COR-L47 (cell line): Measurements from ENCODE around the gene FNTB.

Source experiments
- DNase-seq: peaks from one replicate; lab custom pipeline; 2025; lab: John Stamatoyannopoulos, UW

Gene FNTB

GRCh38 chr14:64953661-64954060 is 33.0 kb upstream of the FNTB start:
- no peak for DNase-seq

- no peak for DNase-seq
Measured at GRCh38 chr14:64954491-64955240, 32.0 kb upstream of the FNTB start.

- DNase-seq, result no peak
Measured at GRCh38 chr14:64955297-64955696, 31.4 kb upstream of the FNTB start.

DNA sequence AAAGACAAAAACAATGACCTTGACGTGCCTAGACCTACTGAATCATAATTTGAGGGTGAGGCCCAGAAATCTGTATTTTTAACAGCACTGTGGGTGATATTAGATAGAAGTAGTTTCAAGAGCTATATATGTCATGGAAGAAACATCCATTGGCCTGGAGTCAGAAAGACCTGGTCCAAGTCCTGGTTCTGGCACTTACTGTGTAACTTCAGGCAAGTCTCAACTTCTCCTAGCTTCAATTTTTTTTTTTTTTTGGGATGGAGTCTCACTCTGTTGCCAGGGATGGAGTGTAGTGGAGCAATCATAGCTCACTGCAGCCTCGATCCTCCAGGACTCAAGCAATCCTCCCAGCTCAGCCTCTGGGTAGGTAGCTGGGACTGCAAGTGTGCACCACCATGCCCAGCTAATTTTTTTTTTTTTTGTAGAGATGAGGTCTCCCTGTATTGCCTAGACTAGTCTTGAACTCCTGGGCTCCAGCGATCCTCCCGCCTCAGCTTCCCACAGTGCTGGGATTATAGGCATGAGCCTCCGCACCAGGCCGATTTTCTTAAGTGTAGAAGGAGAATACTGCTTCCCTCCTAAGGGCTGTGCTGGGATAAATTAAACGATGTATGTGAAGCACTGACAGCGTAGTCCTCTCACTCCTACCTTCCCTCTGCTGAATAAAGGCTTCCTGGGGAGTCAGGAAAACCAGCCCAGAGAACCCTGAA is 29.8 kb upstream of the FNTB start:
- no peak for DNase-seq

DNA sequence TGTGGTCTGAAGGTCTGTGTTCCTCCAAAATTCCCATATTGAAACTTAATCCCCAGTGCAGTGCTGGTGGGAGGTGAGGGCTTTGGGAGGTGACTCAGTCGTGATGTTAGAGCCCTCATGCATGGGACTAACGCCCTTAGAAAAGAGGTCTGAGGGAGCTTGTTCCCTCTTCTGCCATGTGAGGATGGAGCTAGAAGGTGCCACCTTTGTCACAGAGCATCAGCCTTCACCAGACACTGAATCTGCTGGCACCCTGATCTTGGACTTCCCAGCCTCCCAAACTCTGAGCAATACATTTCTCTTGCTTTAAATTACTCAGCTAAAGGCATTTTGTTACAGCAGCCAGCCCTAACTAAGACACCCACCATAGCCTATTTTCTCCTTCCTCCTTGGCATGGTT is 28.5 kb upstream of the FNTB start:
- no peak for DNase-seq

GRCh38 chr14:64958743-64959142 is 28.0 kb upstream of the FNTB start:
- DNase-seq, result no peak

DNA sequence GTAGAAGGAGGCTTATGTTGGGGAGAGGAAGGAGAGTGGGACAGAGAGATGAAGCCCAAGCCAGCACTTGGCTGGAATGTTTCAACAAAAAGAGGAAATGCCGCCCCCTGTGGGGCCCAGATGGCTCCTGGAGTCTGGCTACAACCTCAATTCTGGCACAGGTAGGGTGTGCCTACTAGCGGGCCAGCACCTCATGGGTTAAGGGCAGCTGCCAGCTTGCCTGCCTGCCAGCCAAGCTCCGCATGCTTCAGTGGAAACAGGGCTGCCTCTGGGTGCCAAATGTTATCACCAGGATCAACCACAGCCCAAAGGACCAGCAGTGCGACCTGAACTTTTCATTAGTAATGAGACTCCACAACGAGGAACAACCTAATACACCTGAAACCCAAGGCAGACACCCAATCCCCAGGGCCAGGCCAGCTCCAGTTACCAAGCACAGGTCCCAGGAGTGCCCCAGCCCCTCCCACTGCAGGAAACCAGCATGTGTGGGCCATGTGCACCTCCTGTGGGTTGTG is 25.9 kb upstream of the FNTB start:
- DNase-seq, result no peak

DNA sequence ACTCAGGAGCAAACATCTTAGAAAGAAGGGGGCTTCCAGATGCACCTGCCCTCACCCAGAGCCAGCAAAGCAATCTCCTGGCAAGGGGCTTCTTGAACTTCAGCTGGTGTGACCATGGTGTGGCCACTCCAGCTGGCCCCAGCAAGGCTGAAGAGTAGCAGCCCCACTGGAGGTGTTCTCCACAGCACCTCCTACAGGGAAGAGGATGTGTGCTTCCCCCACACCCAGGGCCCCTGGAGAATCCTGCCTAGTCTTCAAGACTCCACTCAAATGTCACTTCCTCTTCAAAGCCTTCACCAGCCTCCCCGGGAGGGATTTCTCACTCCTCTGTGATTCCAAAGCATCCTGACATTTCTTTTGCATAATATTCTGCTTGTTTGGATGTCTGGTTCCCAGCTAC is 23.1 kb upstream of the FNTB start:
- DNase-seq, result no peak

DNA sequence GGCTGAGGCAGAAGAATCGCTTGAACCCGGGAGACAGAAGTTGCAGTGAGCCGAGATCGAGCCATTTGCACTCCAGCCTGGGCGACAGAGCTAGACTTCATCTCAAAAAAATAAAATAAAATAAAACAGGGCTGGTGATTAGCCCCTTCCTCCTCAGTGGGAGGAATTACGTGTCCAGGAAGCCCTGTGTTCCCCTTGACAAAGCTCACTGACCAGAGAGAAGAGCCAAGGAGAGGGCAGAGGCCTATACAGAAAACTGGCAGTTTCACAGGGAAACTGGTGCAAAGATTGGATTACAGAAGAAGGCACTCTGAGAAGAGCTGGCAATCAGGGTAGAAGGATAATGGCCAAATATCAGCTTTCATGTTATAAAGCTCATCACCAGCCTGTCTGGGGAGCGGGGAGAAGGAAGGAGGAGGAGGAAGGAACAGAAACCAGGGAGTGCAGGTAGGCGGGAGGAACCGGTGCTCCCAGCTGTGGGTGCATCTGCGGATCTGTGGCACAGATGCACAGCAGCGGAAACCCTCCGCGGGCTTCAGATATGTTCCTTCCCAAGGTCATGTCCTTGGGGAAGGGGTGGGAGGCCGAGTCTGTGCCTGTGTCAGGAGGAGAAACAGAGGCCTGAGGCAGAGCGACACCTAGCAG is 21.2 kb upstream of the FNTB start:
- DNase-seq, result no peak

GRCh38 chr14:64966976-64967375 is 19.7 kb upstream of the FNTB start:
- no peak for DNase-seq

DNA sequence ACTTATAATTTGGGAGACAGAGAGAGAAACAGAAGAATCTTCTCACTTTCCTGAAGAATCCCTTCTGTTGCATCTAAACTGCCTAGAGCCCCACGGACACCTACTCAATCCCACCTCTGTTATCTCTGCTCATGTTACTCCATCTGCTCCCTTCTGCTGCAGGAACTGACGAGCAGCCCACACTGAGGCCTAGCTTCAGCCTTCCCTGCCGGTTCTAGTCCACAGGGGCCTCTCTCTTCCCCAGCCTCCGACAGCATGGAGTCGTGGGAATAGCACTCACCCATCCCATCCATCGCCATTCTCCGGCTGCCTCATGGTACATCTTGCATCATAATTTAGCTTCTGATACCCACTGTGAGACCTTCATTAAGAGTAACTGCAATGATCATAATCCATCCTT is 18.5 kb upstream of the FNTB start:
- DNase-seq, result no peak

- no peak for DNase-seq
Measured at GRCh38 chr14:64968651-64969050, 18.0 kb upstream of the FNTB start.

GRCh38 chr14:64970041-64970440 is 16.7 kb upstream of the FNTB start:
- no peak for DNase-seq

DNA sequence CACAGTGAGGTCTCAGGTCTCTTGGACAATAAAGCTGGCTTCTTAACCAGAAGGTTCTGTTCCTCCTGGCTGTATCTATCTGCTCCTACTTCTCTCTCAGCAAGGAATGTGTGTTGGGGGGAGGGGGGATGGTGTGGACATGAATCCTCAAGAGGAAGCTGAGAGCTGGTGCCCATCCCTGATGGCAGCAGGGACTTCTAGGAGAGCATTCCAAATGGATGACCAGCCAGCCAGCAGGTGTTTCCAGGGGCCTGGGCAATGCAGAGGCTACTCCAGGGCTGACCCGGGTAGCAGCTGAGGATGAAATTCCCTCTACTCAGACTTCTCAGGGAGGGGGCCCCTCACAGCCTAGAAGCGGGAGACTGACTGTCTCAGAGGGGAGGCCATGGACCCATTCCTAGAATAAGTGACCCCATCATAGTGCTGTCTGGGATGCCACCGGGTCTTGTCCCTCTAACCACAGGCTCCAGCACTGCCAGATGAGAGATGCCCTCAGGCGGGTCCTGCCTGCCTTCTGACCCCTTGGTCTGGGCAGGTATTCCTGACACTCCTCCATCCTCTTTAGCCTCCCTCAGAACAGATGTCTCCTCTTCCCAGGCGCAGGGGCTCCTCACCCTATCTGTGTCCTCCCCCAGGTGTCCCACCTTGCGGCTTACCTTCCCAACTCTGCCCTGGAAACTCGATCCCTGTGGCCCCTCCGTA is 15.8 kb upstream of the FNTB start:
- DNase-seq, result no peak

DNA sequence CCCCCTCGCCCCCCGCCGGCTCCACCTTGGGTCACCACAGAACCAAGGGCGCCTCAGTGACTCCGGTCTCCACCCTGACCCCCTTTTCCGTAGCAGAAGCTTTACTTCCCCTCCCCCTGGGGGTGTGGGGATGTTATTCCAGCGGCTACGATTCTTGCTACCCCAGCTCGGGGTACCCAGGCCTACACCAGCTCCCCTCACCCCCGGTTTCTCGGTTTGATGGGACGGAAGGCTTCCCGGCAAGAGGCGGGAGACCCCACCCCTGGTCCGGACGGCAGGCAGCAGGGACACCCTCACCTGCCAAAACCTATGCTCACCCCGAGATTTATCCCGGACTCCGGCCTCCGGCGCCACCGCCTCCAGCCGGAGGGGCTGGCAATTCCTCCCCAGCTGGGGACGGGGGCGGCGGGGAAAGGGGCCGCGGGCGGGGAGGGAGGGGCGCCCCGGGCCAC is 15.2 kb upstream of the FNTB start:
- no peak for DNase-seq

DNA sequence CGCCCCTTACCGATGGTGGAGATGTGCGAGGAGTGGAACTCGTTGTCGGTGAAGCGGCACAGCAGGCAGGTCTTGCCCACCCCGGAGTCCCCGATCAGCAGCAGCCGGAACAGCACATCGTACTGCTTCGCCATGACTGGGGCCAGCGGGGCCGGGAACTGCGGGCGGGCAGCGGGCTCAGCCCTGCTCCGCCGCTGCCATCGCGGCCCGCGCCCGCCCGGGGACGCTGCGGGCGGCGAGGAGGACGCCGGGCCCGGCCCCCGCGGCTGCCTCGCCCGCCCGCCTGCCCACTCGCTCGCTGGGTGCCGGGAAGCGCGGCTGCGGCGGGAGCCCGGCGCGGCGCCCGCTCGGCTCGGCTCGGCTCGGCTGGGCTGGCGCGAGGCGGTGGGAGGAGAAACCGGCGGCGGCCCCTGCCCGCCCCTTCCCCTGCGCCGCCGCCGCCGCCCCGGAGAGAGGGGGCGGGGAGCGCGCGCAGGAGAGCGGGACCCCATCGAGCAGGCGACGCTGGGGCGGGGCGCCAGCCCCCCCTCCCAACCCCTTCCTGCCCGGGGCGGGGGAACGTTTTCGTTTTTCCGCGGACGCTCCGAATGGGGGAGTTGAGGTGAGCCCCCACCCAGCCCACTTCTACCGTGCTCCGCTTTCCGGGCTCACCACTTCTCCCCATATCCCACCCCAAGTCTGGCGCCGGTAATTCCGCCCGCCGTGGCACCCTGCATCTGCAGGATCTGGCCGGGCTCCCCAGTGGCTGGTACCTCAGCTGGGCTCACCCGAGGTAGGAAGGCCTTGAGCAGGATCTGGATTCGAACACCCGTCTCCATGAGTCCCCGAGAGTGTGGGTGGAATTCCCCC is 14.5 kb upstream of the FNTB start, which contains the start of gene RAB15:
RAB15 (minus strand) TSS at position 394 of the 849 bp plus-strand sequence; CDS start at position 134, 260 bp downstream.
- peak; percentile 40 for DNase-seq

DNA sequence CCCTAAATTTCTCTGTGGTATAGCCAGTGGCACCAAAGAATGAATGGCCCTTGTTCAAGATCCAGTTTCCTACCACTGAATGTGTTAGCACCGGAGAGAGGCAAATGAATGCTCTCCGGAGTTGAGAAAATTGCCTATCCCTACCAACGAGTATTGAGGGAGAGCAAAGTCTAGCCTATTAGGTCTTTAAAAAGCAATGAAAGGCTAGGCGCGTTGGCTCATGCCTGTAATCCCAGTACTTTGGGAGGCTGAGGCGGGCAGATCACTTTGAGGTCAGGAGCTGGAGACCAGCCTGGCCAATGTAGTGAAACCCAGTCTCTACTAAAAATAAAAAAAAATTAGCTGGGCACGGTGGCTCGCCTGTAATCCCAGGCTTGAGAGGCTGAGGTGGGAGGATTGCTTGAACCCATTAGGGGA is 13.7 kb upstream of the FNTB start:
- DNase-seq, result no peak

- DNase-seq, result no peak
Measured at GRCh38 chr14:64973826-64974225, 12.9 kb upstream of the FNTB start.

DNA sequence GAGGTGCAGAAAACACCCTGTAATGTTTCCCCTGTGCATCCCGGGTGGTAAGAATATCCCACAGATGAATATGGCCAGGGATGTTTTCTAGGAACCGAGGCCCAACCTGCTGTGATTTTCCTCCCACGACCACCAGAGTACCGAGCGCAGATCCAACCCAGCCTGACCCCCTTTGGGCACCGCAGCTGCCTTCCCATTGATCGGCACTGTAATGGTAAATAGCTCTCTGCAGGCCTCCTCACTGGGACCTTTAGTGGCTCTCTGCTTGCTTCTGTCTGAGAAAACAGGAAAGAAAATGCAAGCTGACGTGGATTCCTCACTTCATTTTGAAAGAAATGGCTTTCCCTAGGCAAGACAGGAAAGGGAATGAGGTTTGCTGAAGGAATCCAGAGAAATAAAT is 12.1 kb upstream of the FNTB start:
- DNase-seq, result no peak

- no peak for DNase-seq
Measured at GRCh38 chr14:64979336-64980074, 7.2 kb upstream of the FNTB start.
